GM18858 (cell line): ENCODE measurements around the gene ROM1.
"Not testable (repeated sequence)": the region's sequence is repeated elsewhere in the genome, so short reads cannot be mapped to it uniquely, and the experiment has no call there.

Experiments used
- ATAC-seq: cut with Tn5 transposase; IDR thresholded peaks from one replicate; pipeline ENCODE4 v1.9.1; 2021; ENCODE audit not compliant: unreplicated experiment

Gene ROM1

DNA sequence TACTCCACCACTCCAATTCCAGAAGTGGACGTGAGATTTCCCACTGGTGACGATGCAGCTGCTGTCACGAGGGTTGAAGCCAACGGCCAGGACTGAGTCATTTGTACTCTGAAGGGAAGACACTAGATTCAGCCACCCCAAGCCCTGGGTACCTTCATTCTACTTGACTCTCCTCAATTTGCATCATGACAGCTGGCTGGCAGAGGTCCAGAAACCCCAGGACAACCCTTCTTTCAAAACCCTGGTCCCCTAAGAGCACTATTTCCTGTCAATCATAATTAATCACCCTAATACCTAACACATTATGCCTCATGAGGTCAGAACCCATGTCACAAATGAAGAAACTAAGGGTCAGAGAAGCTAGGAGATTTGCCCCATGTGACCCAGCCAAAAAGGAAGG, 5.3 kb upstream of the ROM1 start:
- ATAC-seq: no peak

- no peak for ATAC-seq
Observed at GRCh38 chr11:62608776-62609175, 4.3 kb upstream of the ROM1 start.

DNA sequence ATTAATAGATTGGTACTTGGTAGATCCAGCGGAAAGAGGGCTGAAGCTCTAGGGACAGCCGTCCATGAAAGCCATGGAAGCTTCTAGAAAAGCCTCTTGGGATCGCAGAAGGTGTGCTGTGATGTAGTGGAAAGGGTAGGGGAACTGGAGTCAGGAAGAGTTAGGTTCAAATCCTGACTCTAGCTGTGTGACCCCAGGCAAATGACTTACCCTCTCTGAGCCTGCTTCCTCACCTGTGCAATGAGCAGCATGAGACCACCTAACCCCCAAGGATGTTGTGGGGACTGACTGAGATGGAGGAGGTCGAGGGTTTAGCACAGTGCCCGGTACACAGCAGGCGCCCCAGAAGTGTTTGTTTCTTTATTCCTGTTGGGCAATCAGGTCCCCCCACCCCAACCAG, 2.7 kb upstream of the ROM1 start:
- no peak for ATAC-seq

- ATAC-seq: no peak
Observed at GRCh38 chr11:62610814-62611704, 2.0 kb upstream of the ROM1 start.

DNA sequence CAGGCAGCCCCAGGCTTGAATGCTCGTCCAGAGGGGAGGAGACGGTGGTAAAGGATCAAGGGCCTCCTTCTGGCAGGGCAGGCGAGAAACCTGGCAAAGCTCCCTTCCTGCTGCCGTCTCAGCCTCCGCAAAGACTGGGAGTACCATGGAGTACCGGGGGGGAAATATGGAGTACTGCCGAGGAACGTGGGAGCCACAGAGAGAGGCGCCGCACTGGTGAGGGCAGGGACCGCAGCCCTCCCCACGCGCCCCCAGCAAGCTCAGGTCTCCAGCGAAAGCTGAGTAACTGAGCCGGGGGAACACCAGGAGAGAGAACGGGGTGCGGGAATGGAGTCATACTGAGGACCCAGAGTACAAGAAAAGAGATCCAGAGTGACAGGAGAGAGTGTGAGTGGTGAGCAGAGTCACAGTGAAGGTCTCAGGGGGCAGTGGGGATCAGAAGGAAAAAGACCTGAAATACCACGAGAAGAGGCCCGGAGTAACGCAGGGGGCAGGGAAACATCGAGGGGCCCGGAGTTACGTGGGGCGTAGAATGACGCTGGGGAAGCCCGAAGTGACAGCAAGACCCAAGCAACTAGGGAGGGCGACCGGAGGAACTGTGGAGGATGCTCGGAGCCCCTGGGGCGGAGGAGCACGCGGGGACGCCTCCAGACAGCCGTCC, 1.2 kb upstream of the ROM1 start:
- peak; percentile 8 for ATAC-seq

- ATAC-seq: no peak
Observed at GRCh38 chr11:62613291-62613778, 278 bp downstream of the ROM1 start.

DNA sequence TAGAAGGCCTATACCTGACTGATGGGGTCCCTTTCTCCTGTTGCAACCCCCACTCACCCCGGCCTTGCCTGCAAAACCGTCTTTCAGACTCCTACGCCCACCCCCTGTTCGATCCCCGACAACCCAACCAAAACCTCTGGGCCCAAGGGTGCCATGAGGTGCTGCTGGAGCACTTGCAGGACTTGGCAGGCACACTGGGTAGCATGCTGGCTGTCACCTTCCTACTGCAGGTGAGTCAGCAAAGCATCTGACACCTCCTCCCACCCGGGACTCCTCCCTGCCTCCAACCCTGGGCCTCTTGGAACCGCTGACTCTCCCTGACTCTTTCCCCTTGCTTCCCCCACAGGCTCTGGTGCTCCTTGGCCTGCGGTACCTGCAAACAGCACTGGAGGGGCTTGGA, 1.2 kb downstream of the ROM1 start:
- ATAC-seq: no peak

GRCh38 chr11:62615521-62615920, 2.5 kb downstream of the ROM1 start:
- ATAC-seq: no peak

- not testable (repeated sequence) for ATAC-seq
Observed at GRCh38 chr11:62616957-62617356, 3.9 kb downstream of the ROM1 start.

DNA sequence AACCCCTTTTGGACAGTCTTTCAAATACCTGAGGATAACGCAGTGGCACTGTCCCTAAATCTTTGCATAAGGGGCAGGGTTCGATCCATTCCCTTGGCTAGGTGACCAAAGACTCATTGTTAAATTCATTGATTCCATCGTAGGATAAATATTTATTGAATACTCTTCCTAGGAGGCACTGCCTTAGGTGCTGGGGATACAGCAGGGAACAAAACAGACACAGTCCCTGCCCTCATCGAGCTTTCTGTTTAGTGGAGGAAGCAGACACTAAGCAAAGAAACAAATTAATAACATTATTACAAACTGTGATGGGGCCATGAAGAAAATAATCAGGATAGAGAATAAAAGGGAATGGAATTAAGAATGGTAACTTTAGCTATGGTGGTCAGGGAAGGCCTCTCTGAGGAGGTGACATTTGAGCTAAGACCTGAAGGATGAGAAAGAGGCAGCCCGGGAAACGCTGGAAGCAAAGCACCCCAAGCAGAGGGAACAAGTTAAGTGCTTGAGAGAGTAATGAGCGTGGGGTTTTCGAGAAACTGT, 8.0 kb downstream of the ROM1 start:
- ATAC-seq: no peak

DNA sequence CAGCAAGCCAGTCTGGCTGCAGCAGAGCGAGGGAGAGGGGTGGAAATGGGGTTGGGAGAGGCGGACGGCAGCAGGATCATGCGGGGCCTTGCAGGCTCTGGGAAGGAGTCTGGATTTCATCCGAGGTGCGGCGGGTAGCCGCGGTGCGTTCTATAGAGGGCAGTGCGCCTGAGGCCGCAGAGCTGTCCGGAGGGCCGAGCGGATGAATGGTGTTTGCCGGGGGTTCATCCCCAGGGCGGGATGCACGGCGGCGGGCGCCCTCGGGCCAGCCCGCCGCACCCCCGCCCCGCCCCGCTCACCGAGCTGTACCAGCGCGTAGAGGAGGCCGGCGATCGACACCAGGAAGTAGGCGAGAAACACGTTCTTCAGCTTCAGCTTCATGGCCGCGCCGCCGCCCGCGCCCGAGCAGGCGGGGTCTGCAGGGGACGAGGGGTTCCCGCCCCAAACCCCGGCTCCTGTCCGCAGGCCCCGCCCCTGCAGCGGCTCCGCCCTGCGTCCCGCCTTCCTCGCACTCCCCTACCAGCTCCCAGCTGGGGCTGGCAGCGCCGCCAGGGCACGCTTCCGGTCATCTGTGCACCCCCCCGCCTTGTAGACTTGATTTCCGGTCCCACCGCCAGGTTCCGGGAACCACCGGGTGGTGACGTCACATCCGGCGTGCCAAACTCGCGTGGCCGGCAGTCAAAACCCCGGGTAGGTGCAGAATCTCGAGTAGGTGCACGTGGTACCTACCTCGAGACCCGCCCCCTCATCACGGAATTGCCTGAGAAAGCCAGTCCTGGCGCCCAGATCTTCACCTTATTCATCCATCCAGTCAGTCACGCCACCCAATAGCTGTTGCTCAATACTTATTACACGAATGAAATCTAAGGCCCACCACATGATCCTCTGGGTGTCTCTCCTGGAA, 8.8 kb downstream of the ROM1 start, which contains the start of gene B3GAT3:
B3GAT3 (minus strand) TSS at position 420 of the 904 bp plus-strand sequence; CDS start at position 381, 39 bp downstream.
- ATAC-seq: peak; percentile 88

DNA sequence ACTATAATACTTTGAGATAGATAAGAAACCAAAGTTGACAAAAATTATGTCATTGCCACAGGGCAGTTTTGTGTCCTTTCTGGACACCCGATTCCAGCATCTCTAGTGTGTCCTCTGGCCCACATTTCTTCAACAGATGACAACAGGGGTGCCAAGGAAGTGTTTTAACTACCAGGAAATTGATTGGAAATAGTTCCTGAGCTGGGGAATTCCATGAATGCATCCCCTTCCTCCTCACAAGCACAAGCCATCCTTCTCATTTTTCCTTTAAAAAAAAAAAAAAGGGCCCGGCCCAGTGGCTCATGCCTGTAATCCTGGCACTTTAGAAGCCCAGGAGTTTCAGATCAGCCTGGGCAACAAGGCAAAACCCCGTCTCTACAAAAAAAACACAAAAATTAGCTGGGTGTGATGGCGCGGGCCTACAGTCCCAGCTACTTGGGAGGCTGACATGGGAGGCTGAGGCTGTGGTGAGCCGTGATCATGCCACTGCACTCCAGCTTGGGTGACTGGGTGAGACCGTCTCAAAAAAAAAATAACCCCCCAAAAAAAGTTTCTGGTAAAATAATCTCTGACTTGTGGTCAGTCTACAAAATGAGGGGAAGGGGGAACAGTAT, 9.5 kb downstream of the ROM1 start:
- no peak for ATAC-seq

GRCh38 chr11:62627713-62628112, 14.7 kb downstream of the ROM1 start:
- no peak for ATAC-seq

- no peak for ATAC-seq
Observed at GRCh38 chr11:62632492-62632891, 19.4 kb downstream of the ROM1 start.

GRCh38 chr11:62644220-62644619, 31.2 kb downstream of the ROM1 start:
- no peak for ATAC-seq

- no peak for ATAC-seq
Observed at GRCh38 chr11:62645671-62645945, 32.6 kb downstream of the ROM1 start.

DNA sequence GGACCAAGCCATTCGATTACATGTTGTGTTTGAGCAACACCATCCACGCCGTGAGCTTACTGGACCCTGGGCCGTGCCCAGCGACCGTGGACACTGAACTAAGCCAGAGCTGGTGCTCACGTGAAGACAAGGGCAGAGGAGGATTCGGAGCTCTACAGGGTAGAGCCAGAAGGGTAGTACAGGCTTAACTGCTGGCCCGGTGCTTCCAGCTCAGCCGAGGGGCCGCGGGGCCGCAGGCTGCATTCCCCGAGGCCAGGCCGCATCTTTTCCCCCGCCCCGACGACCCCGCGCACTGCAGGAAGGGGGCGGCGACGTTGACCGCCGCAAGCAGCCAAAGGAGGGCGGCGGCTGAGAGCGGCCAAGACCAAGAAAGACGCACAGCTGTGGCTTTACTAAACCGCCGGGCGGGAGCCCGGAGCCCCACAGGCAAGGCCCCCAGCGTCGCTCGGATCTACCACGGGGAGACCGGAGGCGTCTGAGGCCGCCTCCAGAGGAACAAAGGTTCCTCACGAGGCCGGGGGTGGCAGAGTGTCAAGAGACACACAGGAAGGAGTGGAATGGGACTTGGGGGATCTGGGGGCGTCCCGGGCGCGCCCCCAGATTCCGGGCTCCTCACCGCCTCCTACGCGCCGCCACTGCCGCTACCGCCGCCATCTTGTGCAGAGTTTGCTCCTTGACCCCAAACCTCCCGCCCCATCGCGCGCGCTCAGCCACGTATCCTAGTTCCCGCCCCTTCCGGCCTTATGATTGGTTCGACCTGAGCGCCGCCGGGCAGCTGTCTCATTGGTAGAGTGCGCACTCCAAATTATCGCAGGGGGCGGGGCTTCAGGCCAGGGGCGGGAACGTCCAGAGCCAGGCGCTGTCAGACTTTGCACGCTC, 33.1 kb downstream of the ROM1 start, which contains the start of gene GANAB:
GANAB (minus strand) TSS at position 668 of the 879 bp plus-strand sequence; CDS start at position 654, 14 bp downstream.
- peak; percentile 72 for ATAC-seq

DNA sequence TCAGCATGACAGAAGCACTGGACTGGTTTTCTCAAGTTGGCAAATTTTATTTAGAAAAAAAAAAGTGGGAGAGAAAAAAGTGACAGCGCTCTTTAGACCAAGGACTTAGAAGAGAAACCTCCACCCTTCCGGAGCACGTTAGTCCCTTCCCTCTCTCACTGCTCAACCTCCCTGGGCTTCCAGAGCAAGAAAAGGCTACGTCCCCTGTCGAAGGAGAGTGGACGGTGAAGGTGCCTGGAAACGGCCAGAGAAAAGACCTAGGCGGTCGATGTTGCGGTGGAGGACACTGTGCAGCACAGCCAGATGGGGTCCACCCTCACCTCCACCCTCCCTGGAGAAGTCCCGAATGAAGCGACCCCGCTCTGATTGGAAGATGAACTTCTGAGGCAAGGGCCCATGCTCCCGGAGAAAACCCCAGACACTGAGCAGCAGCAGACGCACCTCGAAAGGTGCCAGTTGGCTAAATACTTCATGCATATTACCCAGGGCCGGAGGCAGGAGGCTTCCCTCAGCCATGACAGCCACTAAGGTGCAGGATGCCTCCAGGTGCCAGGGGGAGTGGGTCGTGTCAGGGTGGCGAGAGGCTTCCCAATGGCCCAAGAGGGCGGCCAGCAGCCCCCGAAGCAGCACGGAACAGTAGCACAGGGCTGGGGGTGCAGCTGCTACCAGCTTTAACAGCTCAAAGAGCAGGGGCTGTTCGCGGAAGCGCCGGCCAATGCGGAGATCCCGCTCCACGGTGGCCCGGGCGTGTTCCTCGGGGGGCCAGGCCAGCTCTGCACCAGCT, 34.0 kb downstream of the ROM1 start:
- no peak for ATAC-seq

- no peak for ATAC-seq
Observed at GRCh38 chr11:62647609-62648005, 34.5 kb downstream of the ROM1 start.
